HEK293 (cell line): ENCODE data around the gene ARHGAP15.

Source experiments
- ZBTB17 ChIP-seq: fragments of 450-650 bp; formaldehyde crosslinking; IDR thresholded peaks from 2 replicates; pipeline ENCODE4 v1.5.1; 2016; ENCODE audit warnings: missing biosample characterization, missing genetic modification characterization
- ZNF138 ChIP-seq: fragments of 450-650 bp; formaldehyde crosslinking; IDR thresholded peaks from 2 replicates; pipeline ENCODE4 v1.5.1; 2016; ENCODE audit warnings: missing biosample characterization, missing genetic modification characterization, borderline replicate concordance
- ZNF174 ChIP-seq: fragments of 450-650 bp; formaldehyde crosslinking; IDR thresholded peaks from 2 replicates; pipeline ENCODE4 v1.5.0; 2017; ENCODE audit warnings: missing biosample characterization, mild to moderate bottlenecking, missing genetic modification characterization
- TF ChIP-seq, protein P1 (sequence below): fragments of 450-650 bp; formaldehyde crosslinking; IDR thresholded peaks from 2 replicates; pipeline ENCODE4 v1.5.1; 2016; ENCODE audit warnings: missing biosample characterization, missing genetic modification characterization
- TF ChIP-seq, protein P2 (sequence below): fragments of 450-650 bp; formaldehyde crosslinking; IDR thresholded peaks from 2 replicates; pipeline ENCODE4 v1.5.1; 2017; ENCODE audit warnings: missing biosample characterization, missing genetic modification characterization
- TF ChIP-seq, protein P3 (sequence below): fragments of 450-650 bp; formaldehyde crosslinking; conservative IDR thresholded peaks from 2 replicates; pipeline ENCODE4 v1.5.1; 2016; ENCODE audit warnings: low read depth, missing biosample characterization, missing genetic modification characterization

DNA sequence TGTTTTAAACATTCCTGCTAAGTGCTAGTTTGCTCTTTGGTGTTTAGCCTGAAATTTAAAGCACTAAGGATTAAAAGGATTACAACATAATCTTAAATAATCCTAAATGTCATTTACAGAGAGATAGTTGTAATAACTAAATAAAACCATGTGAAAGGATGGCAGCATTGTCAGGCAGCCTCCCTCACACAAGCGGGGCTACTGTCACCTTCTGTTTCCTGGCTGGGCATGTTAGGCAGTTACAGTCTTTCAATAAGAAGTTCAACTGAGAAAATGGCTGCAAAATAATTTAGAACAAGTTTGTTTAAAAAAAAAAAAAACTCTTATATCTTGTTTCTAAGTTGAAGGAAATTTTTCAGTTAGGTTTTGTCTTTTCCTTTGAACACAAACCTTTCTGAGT lies 124.9 kb downstream of the ARHGAP15 start:
- TF ChIP-seq, protein P1, sequence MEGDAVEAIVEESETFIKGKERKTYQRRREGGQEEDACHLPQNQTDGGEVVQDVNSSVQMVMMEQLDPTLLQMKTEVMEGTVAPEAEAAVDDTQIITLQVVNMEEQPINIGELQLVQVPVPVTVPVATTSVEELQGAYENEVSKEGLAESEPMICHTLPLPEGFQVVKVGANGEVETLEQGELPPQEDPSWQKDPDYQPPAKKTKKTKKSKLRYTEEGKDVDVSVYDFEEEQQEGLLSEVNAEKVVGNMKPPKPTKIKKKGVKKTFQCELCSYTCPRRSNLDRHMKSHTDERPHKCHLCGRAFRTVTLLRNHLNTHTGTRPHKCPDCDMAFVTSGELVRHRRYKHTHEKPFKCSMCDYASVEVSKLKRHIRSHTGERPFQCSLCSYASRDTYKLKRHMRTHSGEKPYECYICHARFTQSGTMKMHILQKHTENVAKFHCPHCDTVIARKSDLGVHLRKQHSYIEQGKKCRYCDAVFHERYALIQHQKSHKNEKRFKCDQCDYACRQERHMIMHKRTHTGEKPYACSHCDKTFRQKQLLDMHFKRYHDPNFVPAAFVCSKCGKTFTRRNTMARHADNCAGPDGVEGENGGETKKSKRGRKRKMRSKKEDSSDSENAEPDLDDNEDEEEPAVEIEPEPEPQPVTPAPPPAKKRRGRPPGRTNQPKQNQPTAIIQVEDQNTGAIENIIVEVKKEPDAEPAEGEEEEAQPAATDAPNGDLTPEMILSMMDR (tag by site-specific recombination): no peak
- no peak for TF ChIP-seq ZNF174 (tag by site-specific recombination)
- TF ChIP-seq, protein P2, sequence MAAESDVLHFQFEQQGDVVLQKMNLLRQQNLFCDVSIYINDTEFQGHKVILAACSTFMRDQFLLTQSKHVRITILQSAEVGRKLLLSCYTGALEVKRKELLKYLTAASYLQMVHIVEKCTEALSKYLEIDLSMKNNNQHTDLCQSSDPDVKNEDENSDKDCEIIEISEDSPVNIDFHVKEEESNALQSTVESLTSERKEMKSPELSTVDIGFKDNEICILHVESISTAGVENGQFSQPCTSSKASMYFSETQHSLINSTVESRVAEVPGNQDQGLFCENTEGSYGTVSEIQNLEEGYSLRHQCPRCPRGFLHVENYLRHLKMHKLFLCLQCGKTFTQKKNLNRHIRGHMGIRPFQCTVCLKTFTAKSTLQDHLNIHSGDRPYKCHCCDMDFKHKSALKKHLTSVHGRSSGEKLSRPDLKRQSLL (tag by site-specific recombination): no peak
- TF ChIP-seq, protein P3, sequence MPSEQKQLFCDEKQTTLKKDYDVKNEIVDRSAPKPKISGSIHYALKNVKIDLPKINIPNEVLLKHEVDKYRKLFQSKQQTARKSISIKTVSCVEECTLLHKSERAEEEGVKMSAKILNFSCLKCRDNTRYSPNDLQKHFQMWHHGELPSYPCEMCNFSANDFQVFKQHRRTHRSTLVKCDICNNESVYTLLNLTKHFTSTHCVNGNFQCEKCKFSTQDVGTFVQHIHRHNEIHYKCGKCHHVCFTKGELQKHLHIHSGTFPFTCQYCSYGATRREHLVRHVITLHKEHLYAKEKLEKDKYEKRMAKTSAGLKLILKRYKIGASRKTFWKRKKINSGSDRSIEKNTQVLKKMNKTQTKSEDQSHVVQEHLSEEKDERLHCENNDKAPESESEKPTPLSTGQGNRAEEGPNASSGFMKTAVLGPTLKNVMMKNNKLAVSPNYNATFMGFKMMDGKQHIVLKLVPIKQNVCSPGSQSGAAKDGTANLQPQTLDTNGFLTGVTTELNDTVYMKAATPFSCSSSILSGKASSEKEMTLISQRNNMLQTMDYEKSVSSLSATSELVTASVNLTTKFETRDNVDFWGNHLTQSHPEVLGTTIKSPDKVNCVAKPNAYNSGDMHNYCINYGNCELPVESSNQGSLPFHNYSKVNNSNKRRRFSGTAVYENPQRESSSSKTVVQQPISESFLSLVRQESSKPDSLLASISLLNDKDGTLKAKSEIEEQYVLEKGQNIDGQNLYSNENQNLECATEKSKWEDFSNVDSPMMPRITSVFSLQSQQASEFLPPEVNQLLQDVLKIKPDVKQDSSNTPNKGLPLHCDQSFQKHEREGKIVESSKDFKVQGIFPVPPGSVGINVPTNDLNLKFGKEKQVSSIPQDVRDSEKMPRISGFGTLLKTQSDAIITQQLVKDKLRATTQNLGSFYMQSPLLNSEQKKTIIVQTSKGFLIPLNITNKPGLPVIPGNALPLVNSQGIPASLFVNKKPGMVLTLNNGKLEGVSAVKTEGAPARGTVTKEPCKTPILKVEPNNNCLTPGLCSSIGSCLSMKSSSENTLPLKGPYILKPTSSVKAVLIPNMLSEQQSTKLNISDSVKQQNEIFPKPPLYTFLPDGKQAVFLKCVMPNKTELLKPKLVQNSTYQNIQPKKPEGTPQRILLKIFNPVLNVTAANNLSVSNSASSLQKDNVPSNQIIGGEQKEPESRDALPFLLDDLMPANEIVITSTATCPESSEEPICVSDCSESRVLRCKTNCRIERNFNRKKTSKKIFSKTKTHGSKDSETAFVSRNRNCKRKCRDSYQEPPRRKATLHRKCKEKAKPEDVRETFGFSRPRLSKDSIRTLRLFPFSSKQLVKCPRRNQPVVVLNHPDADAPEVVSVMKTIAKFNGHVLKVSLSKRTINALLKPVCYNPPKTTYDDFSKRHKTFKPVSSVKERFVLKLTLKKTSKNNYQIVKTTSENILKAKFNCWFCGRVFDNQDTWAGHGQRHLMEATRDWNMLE (tag by site-specific recombination): no peak
- no peak for TF ChIP-seq ZNF138 (tag by site-specific recombination)
- no peak for TF ChIP-seq ZBTB17
